Measurements from ENCODE around the gene SLC35E4.
A peak's percentile ranks its signal among the peaks of the same experiment; 100 is the strongest.
"Not testable (repeated sequence)": the region's sequence is repeated elsewhere in the genome, so short reads cannot be mapped to it uniquely, and the experiment has no call there.

Gene SLC35E4, protein sequence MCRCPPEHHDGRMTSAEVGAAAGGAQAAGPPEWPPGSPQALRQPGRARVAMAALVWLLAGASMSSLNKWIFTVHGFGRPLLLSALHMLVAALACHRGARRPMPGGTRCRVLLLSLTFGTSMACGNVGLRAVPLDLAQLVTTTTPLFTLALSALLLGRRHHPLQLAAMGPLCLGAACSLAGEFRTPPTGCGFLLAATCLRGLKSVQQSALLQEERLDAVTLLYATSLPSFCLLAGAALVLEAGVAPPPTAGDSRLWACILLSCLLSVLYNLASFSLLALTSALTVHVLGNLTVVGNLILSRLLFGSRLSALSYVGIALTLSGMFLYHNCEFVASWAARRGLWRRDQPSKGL

GRCh38 chr22:30635273-30636225 is at the start of gene SLC35E4:
SLC35E4 (plus strand) TSS chr22:30635781; CDS start chr22:30636451, 670 bp downstream.
- TF ChIP-seq, protein P1, sequence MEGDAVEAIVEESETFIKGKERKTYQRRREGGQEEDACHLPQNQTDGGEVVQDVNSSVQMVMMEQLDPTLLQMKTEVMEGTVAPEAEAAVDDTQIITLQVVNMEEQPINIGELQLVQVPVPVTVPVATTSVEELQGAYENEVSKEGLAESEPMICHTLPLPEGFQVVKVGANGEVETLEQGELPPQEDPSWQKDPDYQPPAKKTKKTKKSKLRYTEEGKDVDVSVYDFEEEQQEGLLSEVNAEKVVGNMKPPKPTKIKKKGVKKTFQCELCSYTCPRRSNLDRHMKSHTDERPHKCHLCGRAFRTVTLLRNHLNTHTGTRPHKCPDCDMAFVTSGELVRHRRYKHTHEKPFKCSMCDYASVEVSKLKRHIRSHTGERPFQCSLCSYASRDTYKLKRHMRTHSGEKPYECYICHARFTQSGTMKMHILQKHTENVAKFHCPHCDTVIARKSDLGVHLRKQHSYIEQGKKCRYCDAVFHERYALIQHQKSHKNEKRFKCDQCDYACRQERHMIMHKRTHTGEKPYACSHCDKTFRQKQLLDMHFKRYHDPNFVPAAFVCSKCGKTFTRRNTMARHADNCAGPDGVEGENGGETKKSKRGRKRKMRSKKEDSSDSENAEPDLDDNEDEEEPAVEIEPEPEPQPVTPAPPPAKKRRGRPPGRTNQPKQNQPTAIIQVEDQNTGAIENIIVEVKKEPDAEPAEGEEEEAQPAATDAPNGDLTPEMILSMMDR (conservative IDR thresholded peaks at IDR 0.05) = no peak
- peak; percentile 67; the same call in 1 of the 2 replicates for TF ChIP-seq ZFX (IDR thresholded peaks at IDR 0.05)
- H3K27ac ChIP-seq = peak within 1 kb of the TSS; percentile 81

GRCh38 chr22:30586414-30586813 is 49.2 kb upstream of the SLC35E4 start:
- no peak overlapping the region for H3K27ac ChIP-seq
- TF ChIP-seq, protein P1 (conservative IDR thresholded peaks at IDR 0.05) = no peak
- TF ChIP-seq ZFX (IDR thresholded peaks at IDR 0.05) = no peak

DNA sequence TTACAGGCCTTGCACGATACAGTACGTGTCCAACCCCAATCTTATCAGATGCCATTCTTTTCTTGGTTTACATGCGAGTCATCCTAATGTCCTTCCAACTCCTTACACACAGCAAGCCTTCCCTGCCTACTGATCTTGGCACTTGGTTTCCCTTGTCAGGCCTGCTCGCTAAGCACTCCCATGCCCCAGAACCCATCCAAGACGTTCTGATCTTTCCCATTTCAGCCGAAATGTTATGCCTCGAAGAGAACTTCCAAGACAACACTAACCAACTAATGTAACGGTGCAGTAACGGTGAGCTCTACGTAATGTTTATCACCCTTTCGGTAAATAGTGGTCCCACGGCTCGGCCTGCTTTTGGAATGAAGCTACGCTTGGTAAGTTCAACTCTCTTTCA is 44.4 kb upstream of the SLC35E4 start:
- TF ChIP-seq ZFX (IDR thresholded peaks at IDR 0.05) = peak; percentile 53; the same call in 1 of the 2 replicates
- TF ChIP-seq, protein P1 (conservative IDR thresholded peaks at IDR 0.05) = no peak
- H3K27ac ChIP-seq = peak overlapping the region; percentile 80

DNA sequence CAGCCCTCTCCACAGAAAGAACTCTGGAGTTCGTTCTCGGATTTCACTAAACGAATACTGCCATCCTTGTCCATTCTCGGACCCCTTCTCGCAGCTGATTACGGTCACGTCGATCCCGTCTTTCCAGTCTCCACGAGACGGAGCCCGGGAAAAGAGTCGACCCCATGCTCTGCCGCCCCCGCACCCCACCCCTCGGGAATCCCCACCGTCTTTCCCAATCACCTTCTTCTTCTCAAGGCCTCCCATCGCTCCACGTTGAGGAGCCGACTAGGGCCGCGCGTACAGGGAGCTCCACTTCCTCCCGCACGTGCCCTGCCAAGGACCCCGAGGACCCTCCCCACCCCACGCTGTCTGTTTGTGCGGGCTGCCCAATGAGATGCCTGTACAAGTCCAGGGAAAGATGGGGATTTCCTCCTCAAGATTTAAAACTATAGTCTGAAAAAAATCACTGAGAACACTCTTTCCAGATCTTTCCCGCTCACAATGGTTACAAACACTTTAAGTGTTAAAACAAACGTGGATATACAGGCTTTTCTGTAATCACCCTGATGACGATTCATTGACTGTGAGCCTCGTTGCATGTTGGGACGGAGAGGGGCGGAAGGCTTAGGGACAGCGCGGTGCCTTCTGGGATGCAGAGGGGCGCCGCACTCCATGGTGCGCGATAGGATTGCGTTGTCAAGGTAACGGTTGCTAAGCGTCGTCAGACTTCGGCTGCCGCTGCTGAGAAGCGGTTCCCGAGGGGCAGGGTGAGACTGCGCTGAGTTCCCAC is 43.8 kb upstream of the SLC35E4 start, which contains the start of gene PES1:
PES1 (minus strand) TSS at position 323 of the 772 bp plus-strand sequence; CDS start at position 246, 77 bp downstream.
- TF ChIP-seq, protein P1 (conservative IDR thresholded peaks at IDR 0.05) = no peak
- TF ChIP-seq ZFX (IDR thresholded peaks at IDR 0.05) = peak; percentile 42; the same call in 1 of the 2 replicates
- H3K27ac ChIP-seq = peak within 1 kb of the TSS; percentile 80

DNA sequence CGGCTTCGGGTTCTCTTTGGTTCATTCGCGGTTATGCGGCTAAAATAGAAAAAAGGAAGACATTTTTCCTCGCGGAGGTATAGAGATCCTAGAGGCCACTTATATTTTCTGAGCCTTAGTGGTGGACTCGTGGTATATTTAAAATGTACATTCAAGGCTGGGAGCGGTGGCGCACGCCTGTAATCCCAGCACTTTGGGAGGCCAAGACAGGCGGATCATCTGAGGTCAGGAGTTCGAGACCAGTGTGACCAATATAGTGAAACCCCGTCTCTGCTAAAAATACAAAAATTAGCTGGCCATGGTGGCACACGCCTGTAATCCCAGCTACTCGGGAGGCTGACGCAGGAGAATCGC is 43.2 kb upstream of the SLC35E4 start:
- H3K27ac ChIP-seq = not testable (repeated sequence)

DNA sequence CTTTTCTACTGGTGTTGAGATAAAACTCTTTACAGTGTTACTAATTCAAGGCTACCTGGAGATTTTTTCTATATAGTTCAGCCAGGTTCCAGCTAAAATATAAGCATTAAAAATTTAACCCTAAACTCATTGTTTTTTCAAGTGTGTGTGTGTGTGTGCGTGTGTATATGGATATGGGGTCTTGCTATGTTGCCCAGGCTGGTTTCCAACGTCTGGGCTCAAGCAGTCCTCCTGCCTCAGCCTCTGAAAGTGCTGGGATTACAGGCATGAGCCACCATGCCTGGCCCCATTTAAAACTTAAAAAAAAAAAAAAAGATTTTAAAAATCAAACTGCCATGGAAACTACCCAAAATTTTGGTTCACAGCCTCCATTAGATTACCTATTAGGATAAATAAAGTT is 39.4 kb upstream of the SLC35E4 start:
- H3K27ac ChIP-seq = no peak overlapping the region
- TF ChIP-seq ZFX (IDR thresholded peaks at IDR 0.05) = no peak
- TF ChIP-seq, protein P1 (conservative IDR thresholded peaks at IDR 0.05) = no peak

DNA sequence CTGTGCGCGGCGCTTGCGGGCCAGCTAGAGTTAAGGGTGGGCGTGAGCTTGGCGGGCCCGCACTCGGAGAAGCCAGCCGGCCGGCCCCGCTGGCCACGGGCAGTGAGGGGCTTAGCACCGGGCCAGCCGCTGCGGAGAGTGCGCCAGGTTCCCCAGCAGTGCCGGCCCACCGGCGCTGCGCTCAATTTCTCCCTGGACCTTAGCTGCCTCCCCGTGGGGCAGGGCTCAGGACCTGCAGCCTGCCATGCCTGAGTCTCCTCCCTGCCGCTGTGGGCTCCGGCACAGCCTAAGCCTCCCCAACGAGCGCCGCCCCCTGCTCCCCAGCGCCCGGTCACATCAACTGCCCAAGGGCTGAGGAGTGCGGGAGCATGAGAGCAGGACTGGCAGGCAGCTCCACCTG is 38.7 kb upstream of the SLC35E4 start:
- no peak overlapping the region for H3K27ac ChIP-seq
- TF ChIP-seq ZFX (IDR thresholded peaks at IDR 0.05) = no peak
- TF ChIP-seq, protein P1 (conservative IDR thresholded peaks at IDR 0.05) = no peak

Data from C4-2B (cell line).